HepG2 (cell line): ENCODE results near the gene RPL32. TPM values are rescaled to one million over a fixed set of nuclear protein-coding genes. Genes with fewer than 3 reads are reported as not detected.
A peak's percentile ranks its signal among the peaks of the same experiment; 100 is the strongest.

Source experiments
- CHD4 ChIP-seq: fragments of 200-600 bp; sonication (generic); IDR thresholded peaks from 2 replicates; pipeline ENCODE4 v1.7.0; 2017; ENCODE audit warnings: mild to moderate bottlenecking, low read length, borderline replicate concordance
- EP300 ChIP-seq, 3 experiments: sonication (generic) in 1 of 3; formaldehyde crosslinking in 1 of 3; IDR thresholded peaks; 2 replicates each; pipeline versions ENCODE4 v1.5.1 to v1.6.1; 2011 to 2020; ENCODE audit warnings: low read depth in 2 of 3, low read length in 2 of 3, borderline replicate concordance in 1 of 3, improper control_type of control experiment in 1 of 3, mild to moderate bottlenecking in 1 of 3, missing genetic modification reagents in 1 of 3, moderate library complexity in 1 of 3
- FUBP1 ChIP-seq: sonication (generic); formaldehyde crosslinking; IDR thresholded peaks from 2 replicates; pipeline ENCODE4 v1.5.1; 2020; ENCODE audit warnings: missing genetic modification reagents, mild to moderate bottlenecking, borderline replicate concordance
- HBP1 ChIP-seq: IDR thresholded peaks from 2 replicates; pipeline ENCODE4 v1.6.1; 2016; ENCODE audit warnings: low read depth, control low read depth
- JDP2 ChIP-seq: sonication (generic); formaldehyde crosslinking; IDR thresholded peaks from 2 replicates; pipeline ENCODE4 v1.8.1; 2022; ENCODE audit warnings: missing genetic modification reagents, borderline replicate concordance
- KDM6A ChIP-seq: IDR thresholded peaks from 2 replicates; pipeline ENCODE4 v1.6.1; 2016; ENCODE audit warnings: low read depth
- KMT2B ChIP-seq: IDR thresholded peaks from 2 replicates; pipeline ENCODE4 v1.6.1; 2016; ENCODE audit warnings: missing genetic modification reagents, missing compliant biosample characterization
- MLXIP ChIP-seq: sonication (generic); formaldehyde crosslinking; IDR thresholded peaks from 2 replicates; pipeline ENCODE4 v1.9.0; 2021; ENCODE audit warnings: missing genetic modification reagents, borderline replicate concordance
- THRA ChIP-seq: sonication (generic); formaldehyde crosslinking; IDR thresholded peaks from 2 replicates; pipeline ENCODE4 v1.4.0; 2020; ENCODE audit warnings: missing genetic modification reagents, borderline replicate concordance
- TP53 ChIP-seq: sonication (generic); formaldehyde crosslinking; conservative IDR thresholded peaks from 2 replicates; pipeline ENCODE4 v1.4.0; 2020; ENCODE audit warnings: missing genetic modification reagents
- ZC3H4 ChIP-seq: sonication (generic); formaldehyde crosslinking; IDR thresholded peaks from 2 replicates; pipeline ENCODE4 v1.4.0; 2020; ENCODE audit warnings: missing genetic modification reagents, borderline replicate concordance
- ZNF17 ChIP-seq: sonication (generic); formaldehyde crosslinking; IDR thresholded peaks from 2 replicates; pipeline ENCODE4 v1.5.0; 2020; ENCODE audit warnings: mild to moderate bottlenecking, missing genetic modification reagents
- ZNF362 ChIP-seq: sonication (generic); formaldehyde crosslinking; IDR thresholded peaks from 2 replicates; pipeline ENCODE4 v1.4.0; 2020; ENCODE audit warnings: missing genetic modification reagents, mild to moderate bottlenecking, borderline replicate concordance
- ZNF543 ChIP-seq: sonication (generic); formaldehyde crosslinking; IDR thresholded peaks from 2 replicates; pipeline ENCODE4 v1.4.0; 2020; ENCODE audit warnings: mild to moderate bottlenecking, missing genetic modification reagents
- ZNF709 ChIP-seq: sonication (generic); formaldehyde crosslinking; IDR thresholded peaks from 2 replicates; pipeline ENCODE4 v1.5.0; 2020; ENCODE audit warnings: mild to moderate bottlenecking, missing genetic modification reagents
- ZNF782 ChIP-seq: sonication (generic); formaldehyde crosslinking; IDR thresholded peaks from 2 replicates; pipeline ENCODE4 v1.4.0; 2020; ENCODE audit warnings: missing genetic modification reagents, mild to moderate bottlenecking, borderline replicate concordance
- polyA plus RNA-seq, 8 experiments: library from polyadenylated mRNA; depleted of rRNA in 3 of 8; stranded (reverse) in 7 of 8; unstranded in 1 of 8; fragments of >200 nt; fragmentation: Illumina TruSeq in 4 of 8; extraction: Trizol in 4 of 8; gene quantifications; 2 replicates each; pipeline versions ENCODE4 v1.2.1 to v1.2.3, GENCODE V29; 2011 to 2016; ENCODE audit warnings: low read depth in 4 of 8, missing spikeins in 1 of 8, mixed read lengths in 1 of 8; ENCODE audit not compliant: insufficient read depth in 1 of 8
- total RNA-seq, 5 experiments: library from RNA; depleted of rRNA; stranded (reverse); fragments of >200 nt; fragmentation: Illumina TruSeq; extraction: Trizol; gene quantifications; 2 replicates each; pipeline ENCODE4 v1.2.3, GENCODE V29; 2016; ENCODE audit warnings: low read depth in 1 of 5
- TF ChIP-seq, protein P1 (sequence below): IDR thresholded peaks from 2 replicates; pipeline ENCODE4 v1.6.1; 2018; ENCODE audit warnings: missing genetic modification reagents, mild to moderate bottlenecking, missing compliant biosample characterization

The RPL32 gene
- total and polyA plus RNA-seq, 2 of the 13 experiments (the other 11 are each of a cell fraction or from before 2014, with no cell fraction given): 1,781 to 2,401 TPM

- TF ChIP-seq ZC3H4 (no peak), ZNF709 (CRISPR knock-in tag) (no peak), MLXIP (CRISPR knock-in tag) (no peak), THRA (no peak), KMT2B (CRISPR knock-in tag) (no peak), CHD4 (no peak), TP53 (CRISPR knock-in tag) (no peak), JDP2 (CRISPR knock-in tag) (no peak), FUBP1 (CRISPR knock-in tag) (no peak), EP300 (IDR thresholded peaks at IDR 0.05; ENCODE audit: low read depth in 2 of 2, low read length in 2 of 2) (no peak), EP300 (CRISPR knock-in tag; IDR thresholded peaks at IDR 0.05; ENCODE audit: borderline replicate concordance) (no peak), ZNF782 (CRISPR knock-in tag) (0 out of 2 replicates have a peak, but pooled peaks have one; percentile 35), ZNF543 (CRISPR knock-in tag) (0 out of 2 replicates have a peak, but pooled peaks have one; percentile 10), HBP1 (CRISPR knock-in tag) (no peak), KDM6A (CRISPR knock-in tag) (no peak), ZNF17 (CRISPR knock-in tag) (no peak), ZNF362 (CRISPR knock-in tag) (no peak)
- TF ChIP-seq, protein P1, sequence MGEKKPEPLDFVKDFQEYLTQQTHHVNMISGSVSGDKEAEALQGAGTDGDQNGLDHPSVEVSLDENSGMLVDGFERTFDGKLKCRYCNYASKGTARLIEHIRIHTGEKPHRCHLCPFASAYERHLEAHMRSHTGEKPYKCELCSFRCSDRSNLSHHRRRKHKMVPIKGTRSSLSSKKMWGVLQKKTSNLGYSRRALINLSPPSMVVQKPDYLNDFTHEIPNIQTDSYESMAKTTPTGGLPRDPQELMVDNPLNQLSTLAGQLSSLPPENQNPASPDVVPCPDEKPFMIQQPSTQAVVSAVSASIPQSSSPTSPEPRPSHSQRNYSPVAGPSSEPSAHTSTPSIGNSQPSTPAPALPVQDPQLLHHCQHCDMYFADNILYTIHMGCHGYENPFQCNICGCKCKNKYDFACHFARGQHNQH: 0 out of 2 replicates have a peak, but pooled peaks have one; percentile 9
Measured at GRCh38 chr3:12841970-12842328, 584 bp upstream of the RPL32 start (continued).
